ENCODE data around the gene C10orf120.

C10orf120 gene

DNA sequence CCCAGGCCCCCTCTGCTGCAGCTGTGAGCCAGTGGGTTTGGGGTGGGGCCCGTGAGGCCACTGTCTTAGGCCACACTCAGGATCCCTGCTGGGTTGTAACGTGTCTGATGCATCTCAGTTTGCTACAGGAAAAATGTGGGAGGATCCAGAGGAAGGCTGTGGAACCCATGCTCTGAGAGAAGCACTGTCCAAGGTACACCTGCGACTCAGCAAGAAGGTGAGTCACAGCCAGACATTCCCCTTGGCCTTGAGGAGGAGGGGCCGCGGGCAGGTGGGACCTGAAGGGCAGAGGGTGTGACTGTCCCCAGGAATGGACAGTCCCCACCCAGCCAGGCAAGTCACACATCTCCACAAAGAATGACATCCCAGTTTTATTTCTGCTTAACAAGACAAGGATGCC lies 27.8 kb upstream of the C10orf120 start:
- Histone ChIP-seq H3K9me3 (ENCODE audit: control insufficient read depth in 2 of 2, low read length in 2 of 2) (no peaks in the 10 kb centered on the region), H3K36me3 (ENCODE audit: control insufficient read depth in 2 of 2, insufficient read depth in 2 of 2, low read length in 2 of 2) (no peaks in the 10 kb centered on the region), H3K27ac (ENCODE audit: low read depth in 2 of 2, low read length in 2 of 2) (no peak overlapping the region), H3K4me1 (ENCODE audit: control insufficient read depth in 2 of 2, insufficient read depth in 2 of 2, low read length in 2 of 2) (no peaks in the 10 kb centered on the region), H3K4me3 (ENCODE audit: low read length in 2 of 2) (no peak overlapping the region), H3K9ac (ENCODE audit: low read depth in 1 of 2, low read length in 2 of 2) (no peak overlapping the region), H3K27me3 (ENCODE audit: control insufficient read depth in 2 of 2, insufficient read depth in 2 of 2, low read length in 2 of 2) (no peaks in the 10 kb centered on the region)

DNA sequence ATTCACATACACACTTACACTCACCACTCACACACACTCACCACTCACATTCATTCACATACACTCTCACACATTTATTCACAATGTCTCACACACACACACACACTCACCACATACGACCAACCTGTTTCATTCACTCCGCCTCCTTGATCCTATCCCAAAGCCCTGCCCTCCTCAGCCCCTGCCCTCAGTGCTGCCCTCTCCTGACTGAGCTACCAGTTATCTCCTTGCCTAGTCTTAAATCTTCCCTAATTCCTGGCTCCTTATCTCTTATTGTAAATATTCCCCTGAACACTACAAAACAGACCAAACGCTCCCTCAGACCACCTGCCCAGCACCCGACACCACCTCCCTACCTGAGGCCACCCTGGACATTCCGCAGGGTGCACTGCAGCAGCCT lies 26.1 kb upstream of the C10orf120 start:
- Histone ChIP-seq H3K36me3 (ENCODE audit: control insufficient read depth in 2 of 2, insufficient read depth in 2 of 2, low read length in 2 of 2) (no peaks in the 10 kb centered on the region), H3K9me3 (ENCODE audit: control insufficient read depth in 2 of 2, low read length in 2 of 2) (no peaks in the 10 kb centered on the region), H3K27me3 (ENCODE audit: control insufficient read depth in 2 of 2, insufficient read depth in 2 of 2, low read length in 2 of 2) (peaks cover 0 to 3% of the 10 kb centered on the region in 2 donors), H3K4me1 (ENCODE audit: control insufficient read depth in 2 of 2, insufficient read depth in 2 of 2, low read length in 2 of 2) (no peaks in the 10 kb centered on the region), H3K27ac (ENCODE audit: low read depth in 2 of 2, low read length in 2 of 2) (no peak overlapping the region), H3K4me3 (ENCODE audit: low read length in 2 of 2) (no peak overlapping the region), H3K9ac (ENCODE audit: low read depth in 1 of 2, low read length in 2 of 2) (no peak overlapping the region)

DNA sequence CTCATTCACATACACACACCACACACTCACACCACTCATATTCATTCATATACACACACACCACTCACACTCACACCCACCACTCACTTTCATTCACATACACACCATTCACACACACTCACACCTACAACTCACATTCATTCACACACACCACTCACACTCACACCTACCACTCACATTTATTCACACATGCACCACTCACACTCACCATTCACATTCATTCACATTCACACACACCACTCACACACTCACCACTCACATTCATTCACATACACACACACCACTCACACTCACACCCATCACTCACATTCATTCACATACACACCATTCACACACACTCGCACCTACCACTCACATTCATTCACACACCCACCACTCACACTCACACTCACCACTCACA lies 25.4 kb upstream of the C10orf120 start:
- H3K27me3 ChIP-seq (ENCODE audit: control insufficient read depth in 2 of 2, insufficient read depth in 2 of 2, low read length in 2 of 2), result peaks cover 0 to 3% of the 10 kb centered on the region in 2 donors
- no peak overlapping the region for H3K27ac ChIP-seq (ENCODE audit: low read depth in 2 of 2, low read length in 2 of 2)
- H3K9ac ChIP-seq (ENCODE audit: low read depth in 1 of 2, low read length in 2 of 2), result no peak overlapping the region
- H3K36me3 ChIP-seq (ENCODE audit: control insufficient read depth in 2 of 2, insufficient read depth in 2 of 2, low read length in 2 of 2), result no peaks in the 10 kb centered on the region
- H3K4me1 ChIP-seq (ENCODE audit: control insufficient read depth in 2 of 2, insufficient read depth in 2 of 2, low read length in 2 of 2), result no peaks in the 10 kb centered on the region
- H3K4me3 ChIP-seq (ENCODE audit: low read length in 2 of 2), result no peak overlapping the region
- H3K9me3 ChIP-seq (ENCODE audit: control insufficient read depth in 2 of 2, low read length in 2 of 2), result no peaks in the 10 kb centered on the region

DNA sequence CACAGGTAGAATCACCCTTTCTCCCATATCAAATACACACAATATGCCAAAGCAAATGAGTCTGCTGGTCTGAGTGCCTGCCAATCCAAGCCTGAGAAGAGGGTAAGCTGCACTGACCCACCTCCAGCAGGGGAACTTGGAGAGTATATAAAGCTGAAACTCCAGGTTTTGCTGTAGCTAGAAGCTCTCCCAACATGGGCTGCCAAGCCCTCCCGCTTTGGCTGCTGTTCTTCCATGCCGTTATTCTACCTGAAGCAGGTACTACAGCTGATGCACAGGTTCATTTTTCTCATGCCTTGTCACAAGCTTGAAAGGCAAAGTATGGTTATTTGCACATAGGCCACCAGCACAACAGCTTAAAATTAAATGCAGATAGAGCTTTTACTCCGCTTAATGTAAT lies 21.5 kb upstream of the C10orf120 start:
- no peak overlapping the region for H3K27ac ChIP-seq (ENCODE audit: low read depth in 2 of 2, low read length in 2 of 2)
- H3K27me3 ChIP-seq (ENCODE audit: control insufficient read depth in 2 of 2, insufficient read depth in 2 of 2, low read length in 2 of 2), result peaks cover 0 to 3% of the 10 kb centered on the region in 2 donors
- H3K9me3 ChIP-seq (ENCODE audit: control insufficient read depth in 2 of 2, low read length in 2 of 2), result no peaks in the 10 kb centered on the region
- H3K4me3 ChIP-seq (ENCODE audit: low read length in 2 of 2), result no peak overlapping the region
- no peaks in the 10 kb centered on the region for H3K36me3 ChIP-seq (ENCODE audit: control insufficient read depth in 2 of 2, insufficient read depth in 2 of 2, low read length in 2 of 2)
- H3K4me1 ChIP-seq (ENCODE audit: control insufficient read depth in 2 of 2, insufficient read depth in 2 of 2, low read length in 2 of 2), result no peaks in the 10 kb centered on the region
- no peak overlapping the region for H3K9ac ChIP-seq (ENCODE audit: low read depth in 1 of 2, low read length in 2 of 2)

DNA sequence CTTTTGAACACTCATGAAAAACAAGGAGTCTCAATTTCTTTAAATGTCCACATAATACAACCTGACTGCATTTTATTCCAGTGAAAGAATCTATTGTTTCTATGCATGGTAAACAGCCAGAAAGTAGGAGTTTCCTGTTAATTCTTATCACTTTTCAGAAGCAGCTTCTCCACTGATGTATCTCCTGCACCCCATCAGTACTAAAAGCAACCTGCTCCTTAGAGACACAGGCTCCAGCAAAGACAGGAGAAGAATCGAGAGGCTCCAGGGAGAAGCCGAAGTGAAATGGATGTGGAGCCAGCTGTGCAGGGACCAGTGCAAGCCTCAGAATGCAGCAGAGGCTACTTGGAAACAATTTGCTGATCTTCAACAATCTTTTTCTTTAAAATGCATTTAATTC lies 16.4 kb upstream of the C10orf120 start:
- Histone ChIP-seq H3K4me1 (ENCODE audit: control insufficient read depth in 2 of 2, insufficient read depth in 2 of 2, low read length in 2 of 2) (no peaks in the 10 kb centered on the region), H3K27ac (ENCODE audit: low read depth in 2 of 2, low read length in 2 of 2) (no peak overlapping the region), H3K36me3 (ENCODE audit: control insufficient read depth in 2 of 2, insufficient read depth in 2 of 2, low read length in 2 of 2) (no peaks in the 10 kb centered on the region), H3K9me3 (ENCODE audit: control insufficient read depth in 2 of 2, low read length in 2 of 2) (no peaks in the 10 kb centered on the region), H3K4me3 (ENCODE audit: low read length in 2 of 2) (no peak overlapping the region), H3K9ac (ENCODE audit: low read depth in 1 of 2, low read length in 2 of 2) (no peak overlapping the region), H3K27me3 (ENCODE audit: control insufficient read depth in 2 of 2, insufficient read depth in 2 of 2, low read length in 2 of 2) (peaks cover 4 to 15% of the 10 kb centered on the region in 2 donors)

DNA sequence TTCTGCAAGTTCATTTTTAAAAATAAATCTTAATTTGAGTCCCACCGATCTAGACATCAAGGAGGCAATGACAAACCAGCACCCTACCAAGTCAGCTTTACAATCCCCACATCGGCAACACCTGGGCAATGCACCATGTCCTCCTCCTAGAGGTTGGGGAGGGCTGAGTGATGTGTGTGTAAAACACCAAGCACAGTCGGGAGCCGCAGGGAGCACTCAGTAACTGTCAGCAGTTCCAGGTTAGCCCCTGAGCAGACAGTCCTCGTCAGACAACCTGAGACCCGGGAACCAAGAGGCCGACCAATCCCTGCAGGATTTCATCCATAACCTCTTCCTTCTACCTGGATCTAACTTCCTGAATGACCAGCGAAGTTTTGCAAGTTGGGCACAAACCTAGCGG lies 15.9 kb upstream of the C10orf120 start:
- Histone ChIP-seq H3K9me3 (ENCODE audit: control insufficient read depth in 2 of 2, low read length in 2 of 2) (no peaks in the 10 kb centered on the region), H3K9ac (ENCODE audit: low read depth in 1 of 2, low read length in 2 of 2) (no peak overlapping the region), H3K27ac (ENCODE audit: low read depth in 2 of 2, low read length in 2 of 2) (no peak overlapping the region), H3K4me3 (ENCODE audit: low read length in 2 of 2) (no peak overlapping the region), H3K27me3 (ENCODE audit: control insufficient read depth in 2 of 2, insufficient read depth in 2 of 2, low read length in 2 of 2) (peaks cover 6 to 15% of the 10 kb centered on the region in 2 donors), H3K36me3 (ENCODE audit: control insufficient read depth in 2 of 2, insufficient read depth in 2 of 2, low read length in 2 of 2) (no peaks in the 10 kb centered on the region), H3K4me1 (ENCODE audit: control insufficient read depth in 2 of 2, insufficient read depth in 2 of 2, low read length in 2 of 2) (no peaks in the 10 kb centered on the region)

DNA sequence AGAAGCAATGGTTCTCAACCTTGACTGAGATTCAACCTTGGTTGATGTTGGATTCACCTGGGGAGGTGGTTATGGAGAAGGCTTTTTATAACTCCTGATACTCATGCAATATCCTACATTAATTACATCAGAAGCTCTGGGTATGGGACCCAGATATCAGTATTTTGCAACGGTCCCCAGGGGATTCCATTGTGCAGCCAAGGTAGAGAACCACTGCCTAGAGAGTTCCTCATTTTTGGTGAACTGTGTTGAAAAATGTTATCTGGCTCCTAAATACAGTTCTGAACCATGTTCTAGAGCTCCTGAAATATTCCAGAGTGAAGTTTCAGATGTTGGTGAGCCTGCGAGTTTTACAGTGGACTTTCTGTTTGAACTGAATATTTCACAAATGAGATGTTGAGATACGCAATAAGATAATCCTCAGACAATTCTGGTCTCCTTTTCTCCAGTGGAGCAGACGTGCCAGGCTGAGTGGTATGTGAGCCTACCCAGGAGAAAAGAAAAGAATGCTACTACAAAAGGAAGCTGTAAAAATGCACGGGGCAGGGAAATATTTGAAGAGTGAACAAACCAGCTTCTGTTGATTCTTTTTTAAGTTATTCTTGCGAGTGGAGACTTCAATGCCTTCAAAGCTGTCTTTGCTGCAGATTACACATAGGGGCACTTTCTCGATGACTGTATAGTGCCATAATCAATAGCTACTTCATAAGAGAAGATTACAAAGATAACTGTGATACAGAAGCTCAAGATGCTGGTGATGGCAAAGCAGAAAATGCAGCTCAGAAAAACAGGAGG lies 13.6 kb upstream of the C10orf120 start:
- Histone ChIP-seq H3K4me3 (ENCODE audit: low read length in 2 of 2) (no peak overlapping the region), H3K4me1 (ENCODE audit: control insufficient read depth in 2 of 2, insufficient read depth in 2 of 2, low read length in 2 of 2) (no peaks in the 10 kb centered on the region), H3K9me3 (ENCODE audit: control insufficient read depth in 2 of 2, low read length in 2 of 2) (no peaks in the 10 kb centered on the region), H3K27ac (ENCODE audit: low read depth in 2 of 2, low read length in 2 of 2) (no peak overlapping the region), H3K36me3 (ENCODE audit: control insufficient read depth in 2 of 2, insufficient read depth in 2 of 2, low read length in 2 of 2) (no peaks in the 10 kb centered on the region), H3K27me3 (ENCODE audit: control insufficient read depth in 2 of 2, insufficient read depth in 2 of 2, low read length in 2 of 2) (peaks cover 6 to 15% of the 10 kb centered on the region in 2 donors), H3K9ac (ENCODE audit: low read depth in 1 of 2, low read length in 2 of 2) (no peak overlapping the region)

DNA sequence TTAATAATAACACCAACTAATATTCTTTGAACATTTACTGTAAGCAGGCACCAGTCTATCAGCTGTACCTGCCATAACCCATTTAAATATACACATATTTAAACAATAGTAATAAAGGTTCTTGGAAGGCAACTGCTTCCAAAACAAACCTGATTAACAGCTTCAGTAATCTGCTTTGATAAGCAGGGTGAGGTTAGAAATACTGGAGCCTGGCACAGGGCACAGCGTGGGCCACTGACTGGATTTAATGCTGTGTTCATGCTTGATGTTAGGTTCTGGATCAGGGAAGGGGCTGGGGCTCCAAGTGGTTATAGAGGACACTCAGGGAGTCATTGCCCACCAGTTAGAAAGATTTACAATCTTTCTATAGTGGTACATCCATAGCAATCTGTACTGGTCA lies 10.9 kb upstream of the C10orf120 start:
- no peaks in the 10 kb centered on the region for H3K36me3 ChIP-seq (ENCODE audit: control insufficient read depth in 2 of 2, insufficient read depth in 2 of 2, low read length in 2 of 2)
- H3K9me3 ChIP-seq (ENCODE audit: control insufficient read depth in 2 of 2, low read length in 2 of 2), result no peaks in the 10 kb centered on the region
- H3K27me3 ChIP-seq (ENCODE audit: control insufficient read depth in 2 of 2, insufficient read depth in 2 of 2, low read length in 2 of 2), result peaks cover 6 to 14% of the 10 kb centered on the region in 2 donors
- H3K9ac ChIP-seq (ENCODE audit: low read depth in 1 of 2, low read length in 2 of 2), result no peak overlapping the region
- no peak overlapping the region for H3K27ac ChIP-seq (ENCODE audit: low read depth in 2 of 2, low read length in 2 of 2)
- H3K4me3 ChIP-seq (ENCODE audit: low read length in 2 of 2), result no peak overlapping the region
- no peaks in the 10 kb centered on the region for H3K4me1 ChIP-seq (ENCODE audit: control insufficient read depth in 2 of 2, insufficient read depth in 2 of 2, low read length in 2 of 2)

DNA sequence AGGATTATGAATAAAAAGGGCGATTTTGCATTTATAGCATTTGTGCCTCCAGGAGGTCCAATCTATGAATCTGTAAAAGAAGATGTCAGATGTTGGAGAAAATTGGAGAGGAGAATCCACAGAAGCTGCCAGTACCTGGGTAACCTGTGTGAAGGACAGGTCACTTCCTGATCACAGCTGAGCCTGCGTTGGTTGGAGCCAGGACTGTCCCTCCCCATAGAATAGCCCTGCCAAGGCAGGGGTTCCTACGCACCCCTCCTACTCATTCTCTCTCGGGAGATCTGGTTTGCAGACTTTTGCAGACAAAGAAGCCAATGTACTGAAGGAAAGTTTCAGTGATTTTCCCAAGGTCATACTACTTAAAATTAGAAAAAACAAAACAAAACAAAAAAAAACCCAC lies 10.3 kb upstream of the C10orf120 start:
- H3K4me3 ChIP-seq (ENCODE audit: low read length in 2 of 2), result no peak overlapping the region
- no peak overlapping the region for H3K27ac ChIP-seq (ENCODE audit: low read depth in 2 of 2, low read length in 2 of 2)
- H3K9ac ChIP-seq (ENCODE audit: low read depth in 1 of 2, low read length in 2 of 2), result no peak overlapping the region
- peaks cover 6 to 10% of the 10 kb centered on the region in 2 donors for H3K27me3 ChIP-seq (ENCODE audit: control insufficient read depth in 2 of 2, insufficient read depth in 2 of 2, low read length in 2 of 2)
- H3K36me3 ChIP-seq (ENCODE audit: control insufficient read depth in 2 of 2, insufficient read depth in 2 of 2, low read length in 2 of 2), result no peaks in the 10 kb centered on the region
- H3K9me3 ChIP-seq (ENCODE audit: control insufficient read depth in 2 of 2, low read length in 2 of 2), result no peaks in the 10 kb centered on the region
- H3K4me1 ChIP-seq (ENCODE audit: control insufficient read depth in 2 of 2, insufficient read depth in 2 of 2, low read length in 2 of 2), result no peaks in the 10 kb centered on the region

DNA sequence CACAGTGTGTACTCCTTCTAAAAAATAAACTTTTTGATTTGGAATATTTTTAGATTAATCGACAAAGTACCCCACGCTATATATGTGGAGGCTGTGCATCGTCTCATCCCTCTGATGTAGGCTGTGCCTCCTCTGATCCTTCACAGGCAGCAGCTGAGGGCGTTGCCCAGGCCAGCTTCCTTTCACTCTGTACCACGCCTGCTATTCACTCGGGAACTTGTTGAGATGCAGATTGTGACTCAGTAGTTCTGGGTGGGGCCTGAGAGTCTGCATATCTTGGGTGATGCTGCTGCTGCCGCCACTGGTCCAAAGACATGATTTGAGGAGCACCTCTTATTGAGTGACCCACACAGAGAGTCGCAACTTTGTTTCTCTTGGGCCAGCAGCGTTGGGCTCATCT lies 7.9 kb upstream of the C10orf120 start:
- H3K27me3 ChIP-seq (ENCODE audit: control insufficient read depth in 2 of 2, insufficient read depth in 2 of 2, low read length in 2 of 2), result peaks cover 3 to 6% of the 10 kb centered on the region in 2 donors
- H3K27ac ChIP-seq (ENCODE audit: low read depth in 2 of 2, low read length in 2 of 2), result no peak overlapping the region
- no peak overlapping the region for H3K4me3 ChIP-seq (ENCODE audit: low read length in 2 of 2)
- H3K9ac ChIP-seq (ENCODE audit: low read depth in 1 of 2, low read length in 2 of 2), result no peak overlapping the region
- no peaks in the 10 kb centered on the region for H3K36me3 ChIP-seq (ENCODE audit: control insufficient read depth in 2 of 2, insufficient read depth in 2 of 2, low read length in 2 of 2)
- H3K9me3 ChIP-seq (ENCODE audit: control insufficient read depth in 2 of 2, low read length in 2 of 2), result no peaks in the 10 kb centered on the region
- no peaks in the 10 kb centered on the region for H3K4me1 ChIP-seq (ENCODE audit: control insufficient read depth in 2 of 2, insufficient read depth in 2 of 2, low read length in 2 of 2)

Measured in mucosa of rectum (tissue), 2 donors.